Neural progenitor cell (in vitro differentiated cells): ENCODE measurements around the gene ROBO2. TPM values are rescaled to one million over a fixed set of nuclear protein-coding genes. Genes with fewer than 3 reads are reported as not detected.

Experiments
- DNase-seq: peaks from one replicate; pipeline ENCODE4 v3.0.0-alpha.2; 2016; ENCODE audit warnings: low spot score
- H2AFZ ChIP-seq: fragments of 200-600 bp; sonication (generic); replicated peaks from 2 replicates; pipeline ENCODE4 v1.6.1; 2016; ENCODE audit warnings: antibody characterized with exemption
- H3F3A ChIP-seq: fragments of 200-600 bp; sonication (generic); 2 replicates; pipeline ENCODE4 v1.6.1; 2016; ENCODE audit warnings: antibody characterized with exemption, low read depth
- H3K27ac ChIP-seq: fragments of 200-600 bp; sonication (generic); 2 replicates; pipeline ENCODE4 v1.5.1; 2016; ENCODE audit warnings: mild to moderate bottlenecking
- H3K27me3 ChIP-seq: fragments of 200-600 bp; sonication (generic); 2 replicates; pipeline ENCODE4 v1.6.1; 2016; ENCODE audit warnings: mild to moderate bottlenecking, moderate library complexity
- H3K36me3 ChIP-seq: fragments of 200-600 bp; sonication (generic); 2 replicates; pipeline ENCODE4 v1.5.1; 2016
- H3K4me1 ChIP-seq: fragments of 200-600 bp; sonication (generic); 2 replicates; pipeline ENCODE4 v1.6.1; 2016; ENCODE audit warnings: mixed run types
- H3K4me2 ChIP-seq: fragments of 200-600 bp; sonication (generic); 2 replicates; pipeline ENCODE4 v1.6.1; 2016
- H3K4me3 ChIP-seq: fragments of 200-600 bp; sonication (generic); 2 replicates; pipeline ENCODE4 v1.5.1; 2016
- H3K79me2 ChIP-seq: fragments of 200-600 bp; sonication (generic); 2 replicates; pipeline ENCODE4 v1.6.1; 2016; ENCODE audit warnings: low read depth
- H3K9ac ChIP-seq: fragments of 200-600 bp; sonication (generic); 2 replicates; pipeline ENCODE4 v1.6.1; 2016
- H3K9me3 ChIP-seq: fragments of 200-600 bp; sonication (generic); 2 replicates; pipeline ENCODE4 v1.5.1; 2016; ENCODE audit warnings: low read depth
- H4K20me1 ChIP-seq: fragments of 200-600 bp; sonication (generic); 2 replicates; pipeline ENCODE4 v1.6.1; 2016; ENCODE audit warnings: low read depth
- H3K27ac Mint-ChIP-seq: 3 replicates; pipeline ENCODE4 v1.8.0; 2021; ENCODE audit warnings: mixed read lengths
- H3K27me3 Mint-ChIP-seq: 2 replicates; pipeline ENCODE4 v1.8.0; 2022; ENCODE audit warnings: low read depth, mild to moderate bottlenecking, inconsistent platforms, moderate library complexity, mixed read lengths; ENCODE audit not compliant: insufficient read depth
- H3K36me3 Mint-ChIP-seq: 3 replicates; pipeline ENCODE4 v1.8.0; 2021; ENCODE audit warnings: mixed read lengths
- H3K4me1 Mint-ChIP-seq: 3 replicates; pipeline ENCODE4 v1.8.0; 2021; ENCODE audit warnings: mixed read lengths
- H3K4me3 Mint-ChIP-seq: 3 replicates; pipeline ENCODE4 v1.8.0; 2021; ENCODE audit warnings: mild to moderate bottlenecking, moderate library complexity, mixed read lengths
- H3K9me3 Mint-ChIP-seq: 3 replicates; pipeline ENCODE4 v1.8.0; 2020; ENCODE audit warnings: mixed read lengths
- EZH2 ChIP-seq: fragments of 200-600 bp; sonication (generic); IDR thresholded peaks from 2 replicates; pipeline ENCODE4 v1.6.1; 2017; ENCODE audit warnings: antibody characterized with exemption, mild to moderate bottlenecking, moderate library complexity
- EZH2phosphoT487 ChIP-seq: fragments of 200-600 bp; sonication (generic); IDR thresholded peaks from 2 replicates; pipeline ENCODE4 v1.6.1; 2017; ENCODE audit warnings: antibody characterized with exemption
- total RNA-seq: library from RNA; depleted of rRNA; stranded (reverse); fragments of >200 nt; gene quantifications from 2 replicates; pipeline ENCODE4 v1.2.3, GENCODE V29; 2015; ENCODE audit warnings: low replicate concordance
- TF ChIP-seq, protein P1 (sequence below): fragments of 200-600 bp; sonication (generic); IDR thresholded peaks from 2 replicates; pipeline ENCODE4 v1.5.1; 2017; ENCODE audit warnings: antibody characterized with exemption, mild to moderate bottlenecking

ROBO2 gene
- total RNA-seq, 1 donor from 2014 or later, result 15.0 TPM

DNA sequence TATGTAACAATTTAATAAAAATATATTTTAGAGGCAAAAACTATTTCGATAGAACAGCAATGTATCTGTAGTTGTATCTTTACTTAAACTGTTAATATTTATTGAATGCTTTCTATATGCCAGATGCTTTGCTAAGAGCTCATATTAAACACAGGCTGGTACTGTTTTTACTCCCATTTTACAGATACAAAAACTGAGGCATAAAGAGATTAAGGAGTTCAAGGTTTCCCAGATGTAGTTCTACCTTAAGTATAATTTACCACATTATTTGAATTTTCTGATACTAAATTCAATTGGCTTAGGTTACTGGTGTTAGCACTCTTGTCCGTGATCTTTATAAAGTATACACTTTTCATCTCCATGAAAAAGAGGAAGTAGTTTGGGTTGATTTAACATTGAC is 149.8 kb downstream of the ROBO2 start:
- no peak overlapping the region for H2AFZ ChIP-seq
- H3K36me3 ChIP-seq, result no peaks in the 10 kb centered on the region
- H3K27me3 ChIP-seq, result no peaks in the 10 kb centered on the region
- no peak overlapping the region for H3K4me3 ChIP-seq
- H3K4me1 Mint-ChIP-seq, result peaks cover 12% of the 10 kb centered on the region
- H3F3A ChIP-seq, result no peaks in the 10 kb centered on the region
- peaks cover 4% of the 10 kb centered on the region for H3K36me3 Mint-ChIP-seq
- H3K27ac ChIP-seq, result no peak overlapping the region
- no peaks in the 10 kb centered on the region for H3K79me2 ChIP-seq
- peaks cover 5% of the 10 kb centered on the region for H3K4me1 ChIP-seq
- no peak for DNase-seq
- no peaks in the 10 kb centered on the region for H4K20me1 ChIP-seq
- TF ChIP-seq, protein P1, sequence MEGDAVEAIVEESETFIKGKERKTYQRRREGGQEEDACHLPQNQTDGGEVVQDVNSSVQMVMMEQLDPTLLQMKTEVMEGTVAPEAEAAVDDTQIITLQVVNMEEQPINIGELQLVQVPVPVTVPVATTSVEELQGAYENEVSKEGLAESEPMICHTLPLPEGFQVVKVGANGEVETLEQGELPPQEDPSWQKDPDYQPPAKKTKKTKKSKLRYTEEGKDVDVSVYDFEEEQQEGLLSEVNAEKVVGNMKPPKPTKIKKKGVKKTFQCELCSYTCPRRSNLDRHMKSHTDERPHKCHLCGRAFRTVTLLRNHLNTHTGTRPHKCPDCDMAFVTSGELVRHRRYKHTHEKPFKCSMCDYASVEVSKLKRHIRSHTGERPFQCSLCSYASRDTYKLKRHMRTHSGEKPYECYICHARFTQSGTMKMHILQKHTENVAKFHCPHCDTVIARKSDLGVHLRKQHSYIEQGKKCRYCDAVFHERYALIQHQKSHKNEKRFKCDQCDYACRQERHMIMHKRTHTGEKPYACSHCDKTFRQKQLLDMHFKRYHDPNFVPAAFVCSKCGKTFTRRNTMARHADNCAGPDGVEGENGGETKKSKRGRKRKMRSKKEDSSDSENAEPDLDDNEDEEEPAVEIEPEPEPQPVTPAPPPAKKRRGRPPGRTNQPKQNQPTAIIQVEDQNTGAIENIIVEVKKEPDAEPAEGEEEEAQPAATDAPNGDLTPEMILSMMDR, result no peak
- H3K27me3 Mint-ChIP-seq, result no peaks in the 10 kb centered on the region
- H3K9me3 ChIP-seq, result no peaks in the 10 kb centered on the region
- no peak overlapping the region for H3K4me2 ChIP-seq
- H3K9ac ChIP-seq, result no peak overlapping the region
- no peaks in the 10 kb centered on the region for H3K9me3 Mint-ChIP-seq
- H3K4me3 Mint-ChIP-seq, result no peak overlapping the region
- no peak overlapping the region for H3K27ac Mint-ChIP-seq

DNA sequence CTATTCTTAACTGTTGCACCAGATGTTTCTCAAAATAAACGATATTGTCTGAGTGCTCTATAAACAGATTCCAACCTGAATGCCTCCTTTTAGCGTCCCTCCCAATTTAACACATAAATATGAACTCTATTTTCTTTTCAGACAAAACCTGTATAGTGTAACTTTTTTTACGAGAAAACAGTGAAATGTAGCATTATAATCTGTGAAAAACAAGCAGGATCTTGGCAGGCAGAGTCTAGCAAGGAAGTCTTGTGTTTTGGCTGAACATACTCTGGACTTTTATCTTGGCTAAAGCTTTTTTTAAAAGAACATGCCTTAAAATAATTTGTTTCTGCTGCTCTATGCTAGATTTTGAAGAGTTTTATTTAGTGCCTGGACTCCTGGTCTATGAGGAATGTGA is 150.5 kb downstream of the ROBO2 start:
- H2AFZ ChIP-seq, result no peak overlapping the region

DNA sequence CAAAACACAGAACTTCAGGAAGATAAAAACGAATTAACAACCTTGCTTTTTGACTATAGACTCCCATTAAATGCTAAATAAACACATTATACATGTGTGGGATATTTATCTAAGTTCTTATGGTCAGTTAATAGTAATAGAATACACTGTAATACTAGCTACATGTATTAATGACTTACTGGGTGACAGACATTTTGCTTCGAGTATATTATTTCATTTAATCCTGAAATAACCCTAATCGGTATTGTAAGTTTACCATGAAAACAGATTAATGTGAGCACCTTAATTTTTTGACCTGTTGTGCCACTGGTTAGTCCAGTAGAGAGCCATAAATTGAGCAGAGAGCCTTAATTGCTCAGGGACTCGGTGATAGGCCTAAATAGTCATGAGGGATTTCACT is 151.1 kb downstream of the ROBO2 start:
- no peak overlapping the region for H3K4me3 Mint-ChIP-seq
- H3K4me1 Mint-ChIP-seq, result peaks cover 9% of the 10 kb centered on the region
- Histone ChIP-seq H2AFZ (no peak overlapping the region), H3K27ac (no peak overlapping the region), H3K36me3 (no peaks in the 10 kb centered on the region), H3K4me2 (no peak overlapping the region), H3K27me3 (no peaks in the 10 kb centered on the region), H3K79me2 (no peaks in the 10 kb centered on the region), H3K9me3 (no peaks in the 10 kb centered on the region), H3K4me3 (no peak overlapping the region), H3K4me1 (peaks cover 5% of the 10 kb centered on the region), H3F3A (no peaks in the 10 kb centered on the region), H4K20me1 (no peaks in the 10 kb centered on the region), H3K9ac (no peak overlapping the region)
- TF ChIP-seq EZH2phosphoT487 (no peak), EZH2 (no peak)
- TF ChIP-seq, protein P1, result no peak
- H3K9me3 Mint-ChIP-seq, result no peaks in the 10 kb centered on the region
- H3K27me3 Mint-ChIP-seq, result no peaks in the 10 kb centered on the region
- no peak overlapping the region for H3K27ac Mint-ChIP-seq
- no peak for DNase-seq
- H3K36me3 Mint-ChIP-seq, result peaks cover 4% of the 10 kb centered on the region

More for the DNA sequence above, 150.5 kb downstream of the ROBO2 start:
- H3K36me3 Mint-ChIP-seq, result peaks cover 4% of the 10 kb centered on the region
- no peaks in the 10 kb centered on the region for H3K27me3 ChIP-seq
- no peak overlapping the region for H3K27ac ChIP-seq
- no peak for DNase-seq
- no peak overlapping the region for H3K4me2 ChIP-seq
- no peak overlapping the region for H3K9ac ChIP-seq
- H3K9me3 Mint-ChIP-seq, result no peaks in the 10 kb centered on the region
- H3K27ac Mint-ChIP-seq, result no peak overlapping the region
- no peaks in the 10 kb centered on the region for H4K20me1 ChIP-seq
- H3K4me1 ChIP-seq, result peaks cover 5% of the 10 kb centered on the region
- TF ChIP-seq EZH2, result no peak
- no peak for TF ChIP-seq EZH2phosphoT487
- TF ChIP-seq, protein P1, result no peak
- no peak overlapping the region for H3K4me3 ChIP-seq
- H3K27me3 Mint-ChIP-seq, result no peaks in the 10 kb centered on the region
- H3K4me1 Mint-ChIP-seq, result peaks cover 12% of the 10 kb centered on the region
- H3K9me3 ChIP-seq, result no peaks in the 10 kb centered on the region
- H3F3A ChIP-seq, result no peaks in the 10 kb centered on the region
- no peaks in the 10 kb centered on the region for H3K36me3 ChIP-seq
- no peaks in the 10 kb centered on the region for H3K79me2 ChIP-seq
- H3K4me3 Mint-ChIP-seq, result no peak overlapping the region
